HepG2 (cell line): Measurements from ENCODE around the gene UQCRC1.

ENCODE experiments used
- ATRX ChIP-seq: sonication (generic); formaldehyde crosslinking; IDR thresholded peaks from 2 replicates; pipeline ENCODE4 v1.4.0; 2020; ENCODE audit warnings: missing genetic modification reagents, borderline replicate concordance
- EEA1 ChIP-seq: sonication (generic); formaldehyde crosslinking; IDR thresholded peaks from 2 replicates; pipeline ENCODE4 v1.5.1; 2020; ENCODE audit warnings: mild to moderate bottlenecking, missing genetic modification reagents, borderline replicate concordance
- ELF4 ChIP-seq: sonication (generic); formaldehyde crosslinking; IDR thresholded peaks from 2 replicates; pipeline ENCODE4 v1.5.0; 2020; ENCODE audit warnings: missing genetic modification reagents, mild to moderate bottlenecking, moderate library complexity, borderline replicate concordance
- EZH2 ChIP-seq: conservative IDR thresholded peaks from 2 replicates; pipeline ENCODE4 v1.6.1; 2012; ENCODE audit warnings: mild to moderate bottlenecking, low read depth, low read length, moderate library complexity
- GTF2F1 ChIP-seq: fragments of 150-350 bp; IDR thresholded peaks from 2 replicates; pipeline ENCODE4 v1.6.1; 2014; ENCODE audit warnings: low read length
- HMGA1 ChIP-seq: sonication (generic); formaldehyde crosslinking; conservative IDR thresholded peaks from 2 replicates; pipeline ENCODE4 v1.4.0; 2020; ENCODE audit warnings: missing genetic modification reagents
- IRF2 ChIP-seq: IDR thresholded peaks from 2 replicates; pipeline ENCODE4 v1.6.1; 2018; ENCODE audit warnings: missing genetic modification reagents, missing compliant biosample characterization
- JUND ChIP-seq: sonication (generic); formaldehyde crosslinking; IDR thresholded peaks from 2 replicates; pipeline ENCODE4 v1.8.0; 2022; ENCODE audit warnings: mild to moderate bottlenecking, missing genetic modification reagents
- KDM1A ChIP-seq: IDR thresholded peaks from 2 replicates; pipeline ENCODE4 v1.6.1; 2016; ENCODE audit warnings: missing compliant biosample characterization
- MED1 ChIP-seq: sonication (generic); formaldehyde crosslinking; IDR thresholded peaks from 2 replicates; pipeline ENCODE4 v1.4.0; 2020; ENCODE audit warnings: missing genetic modification reagents
- MZF1 ChIP-seq: sonication (generic); formaldehyde crosslinking; IDR thresholded peaks from 2 replicates; pipeline ENCODE4 v1.8.1; 2023; ENCODE audit warnings: mild to moderate bottlenecking, missing genetic modification reagents, borderline replicate concordance
- RXRA ChIP-seq: sonication (generic); formaldehyde crosslinking; IDR thresholded peaks from 2 replicates; pipeline ENCODE4 v1.5.1; 2020; ENCODE audit warnings: missing genetic modification reagents
- ZFP36L1 ChIP-seq: sonication (generic); formaldehyde crosslinking; IDR thresholded peaks from 2 replicates; pipeline ENCODE4 v1.8.0; 2022; ENCODE audit warnings: mild to moderate bottlenecking, missing genetic modification reagents, moderate library complexity
- TF ChIP-seq, protein P1 (sequence below): sonication (generic); formaldehyde crosslinking; IDR thresholded peaks from 2 replicates; pipeline ENCODE4 v1.5.0; 2020; ENCODE audit warnings: mild to moderate bottlenecking, missing genetic modification reagents, moderate library complexity

DNA sequence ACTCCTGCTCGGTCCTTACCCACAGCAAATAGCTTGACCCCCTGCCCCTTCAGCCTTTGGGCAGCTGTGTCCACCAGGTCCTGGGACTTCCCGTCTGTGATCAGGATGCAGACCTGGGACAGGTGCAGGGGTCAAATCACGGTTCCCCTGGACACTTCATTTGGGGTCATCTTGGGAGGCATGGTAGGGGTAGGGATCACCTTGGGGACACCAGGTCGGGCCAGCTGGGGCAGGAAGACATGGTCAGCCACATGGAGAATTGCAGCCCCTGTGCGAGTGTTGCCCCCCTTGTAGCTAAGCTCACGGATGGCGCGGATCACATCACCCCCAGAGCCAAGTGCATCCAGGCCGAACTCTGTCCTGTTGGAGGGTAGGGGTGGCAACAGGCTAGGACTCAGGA lies 16.1 kb downstream of the UQCRC1 start:
- TF ChIP-seq ZFP36L1 (CRISPR knock-in tag), result no peak
- no peak for TF ChIP-seq IRF2 (CRISPR knock-in tag)
- no peak for TF ChIP-seq MED1
- TF ChIP-seq, protein P1, sequence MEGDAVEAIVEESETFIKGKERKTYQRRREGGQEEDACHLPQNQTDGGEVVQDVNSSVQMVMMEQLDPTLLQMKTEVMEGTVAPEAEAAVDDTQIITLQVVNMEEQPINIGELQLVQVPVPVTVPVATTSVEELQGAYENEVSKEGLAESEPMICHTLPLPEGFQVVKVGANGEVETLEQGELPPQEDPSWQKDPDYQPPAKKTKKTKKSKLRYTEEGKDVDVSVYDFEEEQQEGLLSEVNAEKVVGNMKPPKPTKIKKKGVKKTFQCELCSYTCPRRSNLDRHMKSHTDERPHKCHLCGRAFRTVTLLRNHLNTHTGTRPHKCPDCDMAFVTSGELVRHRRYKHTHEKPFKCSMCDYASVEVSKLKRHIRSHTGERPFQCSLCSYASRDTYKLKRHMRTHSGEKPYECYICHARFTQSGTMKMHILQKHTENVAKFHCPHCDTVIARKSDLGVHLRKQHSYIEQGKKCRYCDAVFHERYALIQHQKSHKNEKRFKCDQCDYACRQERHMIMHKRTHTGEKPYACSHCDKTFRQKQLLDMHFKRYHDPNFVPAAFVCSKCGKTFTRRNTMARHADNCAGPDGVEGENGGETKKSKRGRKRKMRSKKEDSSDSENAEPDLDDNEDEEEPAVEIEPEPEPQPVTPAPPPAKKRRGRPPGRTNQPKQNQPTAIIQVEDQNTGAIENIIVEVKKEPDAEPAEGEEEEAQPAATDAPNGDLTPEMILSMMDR (CRISPR knock-in tag), result no peak
- no peak for TF ChIP-seq KDM1A (CRISPR knock-in tag)
- TF ChIP-seq JUND (CRISPR knock-in tag), result no peak
- TF ChIP-seq RXRA (CRISPR knock-in tag), result no peak
- TF ChIP-seq ELF4 (CRISPR knock-in tag), result no peak
- TF ChIP-seq HMGA1 (CRISPR knock-in tag), result no peak
- TF ChIP-seq EZH2, result no peak
- no peak for TF ChIP-seq EEA1 (CRISPR knock-in tag)
- no peak for TF ChIP-seq GTF2F1
- no peak for TF ChIP-seq ATRX (CRISPR knock-in tag)
- no peak for TF ChIP-seq MZF1 (CRISPR knock-in tag)
